Eye (tissue), 1 donor: ENCODE results near the gene FAM151A.

Experiments used
- DNase-seq: peaks from one replicate; pipeline ENCODE4 v3.0.0-alpha.2; 2015

Gene FAM151A

GRCh38 chr1:54623216-54624007, at the start of gene FAM151A:
Gene FAM151A (minus strand): TSS chr1:54623525. CDS start chr1:54623395, 130 bp downstream.
- no peak for DNase-seq

DNA sequence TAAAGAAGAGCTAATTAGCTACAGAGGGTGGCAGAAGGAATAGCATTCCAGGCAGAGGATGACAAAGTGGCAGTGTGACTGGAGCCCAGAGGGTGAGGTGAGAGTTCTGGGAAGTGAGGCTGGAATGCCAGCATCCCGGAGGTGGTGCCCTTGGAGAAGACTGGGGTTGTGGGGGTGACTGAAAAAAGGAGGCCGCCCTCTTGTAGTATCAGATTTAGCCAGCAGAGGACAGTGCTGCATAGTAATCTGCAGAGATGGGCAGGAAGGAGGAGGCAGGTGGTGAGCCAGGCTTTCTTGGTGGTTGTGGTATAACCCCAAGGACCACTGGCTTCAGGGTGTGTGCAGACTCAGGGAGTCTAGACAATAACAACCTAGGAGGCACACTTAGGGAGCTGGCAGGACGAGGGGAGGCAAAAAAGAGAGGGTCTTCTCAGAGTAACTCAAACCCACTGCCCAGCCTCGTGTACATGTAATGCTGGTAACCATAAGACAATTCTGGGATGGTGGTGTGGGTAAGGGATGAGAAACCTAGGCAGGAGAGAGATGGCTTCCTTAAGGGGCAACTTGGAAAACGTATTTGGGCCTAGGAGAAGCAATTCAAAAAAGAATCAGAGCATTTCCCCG, 48.8 kb upstream of the FAM151A start:
- peak; percentile 57 for DNase-seq

GRCh38 chr1:54668567-54668966, 45.2 kb upstream of the FAM151A start:
- DNase-seq = no peak

- DNase-seq = no peak
Observed at GRCh38 chr1:54667797-54668196, 44.5 kb upstream of the FAM151A start.

- DNase-seq = no peak
Observed at GRCh38 chr1:54666333-54666732, 43.0 kb upstream of the FAM151A start.

DNA sequence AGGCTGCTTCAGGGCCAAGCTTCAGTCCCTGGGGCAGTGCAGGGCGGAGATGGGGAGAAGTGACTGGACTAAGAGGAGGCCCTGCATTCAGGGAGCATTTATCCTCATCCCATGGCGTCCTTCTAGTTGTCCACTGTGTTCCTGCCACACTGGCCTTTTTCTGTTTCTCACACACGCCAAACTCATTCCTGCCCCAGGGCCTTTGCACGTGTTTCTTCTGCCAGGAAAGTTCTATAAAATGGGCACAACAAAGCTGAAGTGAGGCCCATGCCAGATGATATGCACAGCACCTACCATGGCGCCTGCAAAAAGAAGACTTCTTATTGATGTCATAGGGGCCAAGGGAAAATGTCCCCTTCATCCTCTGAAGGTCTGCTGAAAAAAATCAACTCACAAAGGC, 42.5 kb upstream of the FAM151A start:
- DNase-seq = no peak

DNA sequence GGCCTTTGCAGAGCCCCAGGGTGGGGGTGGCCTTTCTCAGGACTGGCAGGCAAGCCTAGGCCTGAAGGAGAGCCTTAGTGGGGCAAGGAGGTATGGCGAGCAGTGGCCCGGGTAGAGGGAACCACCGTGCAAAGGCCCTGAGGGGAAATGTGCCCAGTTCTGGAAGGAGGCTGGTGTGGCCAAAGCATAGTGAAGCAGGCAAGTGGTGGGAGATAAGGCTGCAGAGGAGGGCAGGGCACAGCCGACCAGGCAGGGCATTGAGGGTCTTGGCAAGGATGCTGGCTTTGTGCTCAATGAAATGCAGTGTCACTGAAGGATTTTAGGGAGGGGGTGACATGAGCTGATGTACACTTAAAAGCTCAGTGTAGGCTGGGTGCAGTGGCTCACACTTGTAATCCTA, 41.0 kb upstream of the FAM151A start:
- no peak for DNase-seq

DNA sequence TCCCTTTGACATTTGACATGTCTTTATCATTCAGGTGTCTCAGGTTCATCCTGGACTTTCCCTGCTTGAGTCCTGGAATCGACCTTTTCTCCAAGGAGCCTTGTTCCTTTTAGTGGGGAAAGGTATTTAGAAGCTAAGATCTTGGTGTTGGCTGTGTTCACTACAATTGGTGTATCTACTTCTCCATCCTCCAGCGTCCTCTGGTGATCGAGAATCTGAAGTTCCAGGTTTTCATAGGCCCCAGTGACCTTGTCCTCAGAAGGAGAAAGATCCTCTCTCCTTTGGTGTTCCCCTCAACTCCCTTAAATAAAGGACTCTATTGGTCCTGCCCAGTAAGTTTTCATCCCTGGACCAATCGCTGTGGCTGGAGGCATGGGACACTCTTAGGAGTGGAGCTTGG, 40.4 kb upstream of the FAM151A start:
- no peak for DNase-seq

DNA sequence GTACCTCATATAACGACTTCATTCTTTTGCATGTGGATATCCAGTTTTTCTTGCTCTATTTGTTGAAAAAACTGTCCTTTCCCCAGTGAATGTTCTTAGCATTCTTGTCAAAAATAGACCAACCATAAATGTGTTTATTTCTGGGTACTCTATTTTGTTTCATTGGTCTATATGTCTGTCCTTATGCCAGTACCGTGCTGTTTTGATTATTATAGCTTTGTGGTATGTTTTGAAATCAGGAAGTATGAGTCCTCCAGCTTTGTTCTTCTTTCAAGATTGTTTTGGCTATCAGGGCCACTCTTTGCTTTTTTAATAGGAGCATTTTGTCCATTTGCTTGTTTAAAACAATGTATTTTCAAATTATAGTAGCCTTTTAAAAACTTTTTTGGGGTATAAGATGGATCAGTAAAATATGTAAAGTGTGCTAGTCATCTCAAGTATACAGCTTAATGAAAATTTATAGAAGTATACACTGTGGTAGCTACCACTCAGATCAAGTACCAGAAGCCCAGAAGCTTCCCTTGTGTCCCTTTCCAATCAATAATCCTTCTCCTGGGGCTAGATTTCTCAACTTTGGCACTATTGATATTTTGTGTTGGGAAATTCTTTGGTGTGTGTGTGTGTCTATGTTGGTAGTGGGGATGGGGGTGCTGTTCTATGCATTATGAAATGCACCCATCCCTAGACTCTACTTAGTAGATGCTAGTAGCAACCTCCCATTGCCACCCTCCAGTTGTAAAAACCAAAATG, 35.0 kb upstream of the FAM151A start:
- no peak for DNase-seq

DNA sequence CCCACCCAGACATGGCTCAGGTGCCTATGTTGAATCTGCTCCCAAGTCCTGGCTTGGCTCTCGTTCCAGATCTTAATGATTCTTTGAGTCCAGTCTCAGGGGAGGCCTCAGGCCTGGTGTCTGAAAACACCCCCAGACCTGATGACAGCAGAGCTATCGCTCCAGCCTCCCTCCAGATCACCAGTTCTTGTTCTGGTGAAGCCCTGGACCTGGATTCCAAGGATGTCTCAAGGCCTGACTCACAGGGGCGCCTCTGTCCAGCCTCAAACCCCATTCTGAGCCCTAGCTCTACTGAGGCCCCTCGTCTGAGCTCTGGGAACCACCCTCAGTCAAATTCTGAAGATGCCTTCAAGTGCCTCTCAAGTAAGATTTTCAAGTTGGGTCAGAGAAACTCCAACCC, 29.7 kb upstream of the FAM151A start:
- DNase-seq = no peak

DNA sequence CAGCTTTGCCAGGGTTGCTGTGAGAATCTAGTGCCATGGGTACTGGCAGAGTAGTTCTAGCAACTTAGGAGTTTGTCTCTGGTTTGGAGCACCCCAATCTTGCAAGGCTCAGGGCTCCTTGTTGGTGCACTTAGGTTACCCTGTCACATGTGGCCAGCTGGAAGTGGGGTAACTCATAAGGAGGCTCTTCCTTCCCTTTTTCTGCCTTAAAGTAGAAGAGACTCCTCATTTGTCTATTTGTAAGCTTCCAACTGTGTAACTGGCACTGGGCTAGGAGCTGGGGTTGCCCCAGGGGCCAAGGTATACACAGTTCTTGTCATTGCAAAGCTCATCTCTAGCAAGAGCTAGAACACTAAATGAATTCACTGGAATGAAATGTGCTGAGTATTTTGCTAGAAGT, 28.8 kb upstream of the FAM151A start:
- no peak for DNase-seq

DNA sequence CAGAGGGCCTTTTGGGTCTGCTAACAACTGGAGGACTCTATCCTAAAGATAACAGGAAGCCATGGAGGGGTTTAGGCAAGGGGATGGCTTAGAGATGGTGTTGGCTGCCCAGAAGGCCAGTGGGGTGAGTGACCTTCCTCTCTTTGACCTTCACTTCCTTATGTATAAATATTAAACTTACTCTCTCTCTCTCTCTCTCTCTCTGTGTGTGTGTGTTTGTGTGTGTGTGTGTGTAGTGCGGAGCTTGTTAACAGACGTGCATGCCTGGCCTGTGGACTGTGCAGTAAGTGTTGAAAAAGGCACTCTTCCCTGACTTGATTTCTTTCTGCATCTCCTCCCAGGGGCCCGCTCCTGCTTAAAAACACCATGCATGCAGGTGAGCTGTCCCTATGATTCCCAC, 28.3 kb upstream of the FAM151A start:
- DNase-seq = no peak

DNA sequence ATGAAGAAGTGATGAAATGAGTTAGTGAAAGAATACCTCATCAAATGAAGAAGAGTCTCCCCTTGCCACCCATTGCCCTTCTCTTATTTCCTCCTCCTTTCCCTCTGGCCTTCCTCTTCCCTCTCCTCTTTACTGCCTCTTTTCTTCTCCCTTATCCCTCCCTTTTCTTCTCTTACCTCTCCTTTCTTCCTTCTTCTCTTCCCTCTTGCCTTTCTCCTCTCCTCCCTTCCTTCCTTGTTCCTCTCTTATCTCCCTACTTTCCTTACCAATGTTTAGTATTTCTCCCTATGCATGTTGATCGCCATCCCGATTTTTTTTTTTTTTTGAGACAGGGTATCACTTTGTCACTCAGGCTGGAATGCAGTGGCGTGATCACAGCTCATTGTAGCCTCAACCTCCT, 27.1 kb upstream of the FAM151A start:
- DNase-seq = no peak

DNA sequence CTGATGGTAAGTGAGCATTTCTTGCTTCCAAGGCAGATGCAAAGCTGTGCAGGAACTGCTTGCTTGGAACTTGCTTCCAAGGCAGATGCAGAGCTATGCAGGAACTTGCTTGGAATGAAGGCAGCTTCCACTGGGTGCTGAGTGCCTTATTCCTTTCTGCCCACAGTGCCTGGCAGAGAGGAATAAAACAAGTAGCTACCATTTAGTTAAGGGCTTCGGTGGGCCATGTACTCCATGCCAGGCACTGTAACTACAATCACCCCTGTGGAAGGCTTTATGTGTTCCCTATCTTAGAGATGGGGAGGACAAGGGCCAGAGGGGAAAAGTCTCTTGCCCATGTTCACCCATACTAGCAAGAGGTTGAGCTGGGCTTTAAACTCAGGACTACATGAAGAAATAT, 26.6 kb upstream of the FAM151A start:
- no peak for DNase-seq

DNA sequence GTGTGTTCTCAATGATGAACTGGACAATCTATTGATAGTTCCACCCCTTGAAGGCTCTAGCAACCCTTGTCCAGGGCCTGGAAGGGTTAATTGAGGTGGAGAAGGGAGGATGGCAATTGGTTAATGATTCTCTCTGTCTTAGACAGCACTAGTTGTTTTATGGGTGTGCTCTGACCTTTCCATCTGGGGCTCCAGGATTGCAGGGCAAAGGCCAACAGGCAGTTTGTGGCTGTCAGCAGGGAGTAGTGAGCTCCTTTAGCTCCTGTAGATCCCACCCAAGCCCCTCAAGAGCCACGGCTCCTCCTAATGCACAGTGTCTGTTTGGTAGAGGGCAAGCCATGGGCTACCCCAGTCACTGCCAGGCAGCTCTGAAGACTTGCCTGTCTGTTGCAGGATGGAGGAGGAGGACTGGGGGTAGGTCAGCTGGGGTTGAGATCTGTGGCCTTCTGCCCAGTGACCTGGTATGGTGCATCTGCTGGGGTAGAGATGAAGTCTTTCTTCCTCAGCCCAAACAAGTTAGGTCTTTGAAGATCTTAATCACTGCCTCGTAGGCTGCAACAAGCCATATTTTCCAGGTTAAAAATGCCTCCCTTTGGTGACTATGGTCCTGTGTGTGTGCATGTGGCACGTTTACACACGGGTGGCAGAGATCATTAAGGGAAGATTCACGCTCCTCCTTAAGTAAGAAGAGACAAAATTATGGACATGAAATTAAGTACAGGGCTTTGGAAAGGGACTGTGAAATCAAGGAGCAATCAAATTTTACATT, 26.0 kb upstream of the FAM151A start:
- no peak for DNase-seq

DNA sequence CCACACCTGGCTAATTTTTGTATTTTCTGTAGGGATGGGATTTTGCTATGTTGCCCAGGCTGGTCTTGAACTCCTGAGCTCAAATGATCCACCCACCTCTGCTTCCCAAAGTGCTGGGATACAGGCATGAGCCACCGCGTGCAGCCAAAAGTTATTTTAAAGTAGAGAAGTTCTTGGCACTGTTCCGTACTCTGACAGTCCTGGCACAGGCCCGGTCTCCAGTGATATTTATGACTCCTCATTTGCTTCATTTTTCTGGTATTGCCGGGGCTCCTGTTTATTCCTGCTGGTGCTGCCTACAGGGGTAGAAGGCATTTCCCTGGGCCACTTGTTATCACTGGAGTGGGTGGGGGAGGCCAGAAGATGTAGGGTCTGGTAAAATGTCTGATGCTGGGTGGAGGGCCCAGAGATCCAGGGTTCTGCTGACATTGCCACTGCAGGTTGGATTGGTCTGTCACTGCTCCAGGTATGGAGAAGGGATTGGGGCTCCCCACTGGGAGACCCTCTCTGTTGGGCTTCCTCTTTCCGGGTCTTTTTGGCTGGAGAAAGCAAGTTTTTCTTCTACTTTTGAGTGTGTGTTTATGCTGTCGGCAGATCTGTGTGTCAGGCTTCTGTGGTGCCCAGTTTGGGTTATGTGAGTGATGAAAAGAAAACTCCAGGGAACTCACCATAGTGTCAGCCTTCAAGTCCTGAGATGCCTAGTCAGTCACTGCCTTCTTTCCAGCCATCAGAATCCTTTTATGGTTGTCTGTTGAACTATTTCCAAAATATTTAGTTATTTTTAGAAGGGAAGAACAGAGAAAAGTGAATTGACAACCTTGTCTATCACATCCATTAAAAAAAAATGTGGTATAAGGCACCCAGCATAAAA, 22.7 kb upstream of the FAM151A start:
- DNase-seq = no peak

DNA sequence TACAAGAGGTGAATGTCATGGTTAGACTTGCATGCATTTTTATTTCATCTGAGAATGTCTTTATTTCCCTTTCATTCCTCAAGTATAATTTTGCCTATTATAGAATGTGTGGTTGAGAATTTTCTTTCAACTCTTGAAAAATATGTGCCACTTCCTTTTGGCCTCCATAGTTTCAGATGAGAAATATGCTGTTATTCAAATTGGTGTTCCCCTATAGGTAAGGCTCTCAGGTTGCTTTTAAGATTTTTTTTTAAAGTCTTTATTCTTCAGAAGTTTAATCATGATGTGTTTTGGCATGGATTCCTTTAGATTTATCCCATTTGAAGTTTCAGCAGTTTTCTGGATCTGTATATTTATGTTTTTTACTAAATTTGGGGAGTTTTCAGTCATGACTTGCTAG, 20.4 kb upstream of the FAM151A start:
- no peak for DNase-seq

DNA sequence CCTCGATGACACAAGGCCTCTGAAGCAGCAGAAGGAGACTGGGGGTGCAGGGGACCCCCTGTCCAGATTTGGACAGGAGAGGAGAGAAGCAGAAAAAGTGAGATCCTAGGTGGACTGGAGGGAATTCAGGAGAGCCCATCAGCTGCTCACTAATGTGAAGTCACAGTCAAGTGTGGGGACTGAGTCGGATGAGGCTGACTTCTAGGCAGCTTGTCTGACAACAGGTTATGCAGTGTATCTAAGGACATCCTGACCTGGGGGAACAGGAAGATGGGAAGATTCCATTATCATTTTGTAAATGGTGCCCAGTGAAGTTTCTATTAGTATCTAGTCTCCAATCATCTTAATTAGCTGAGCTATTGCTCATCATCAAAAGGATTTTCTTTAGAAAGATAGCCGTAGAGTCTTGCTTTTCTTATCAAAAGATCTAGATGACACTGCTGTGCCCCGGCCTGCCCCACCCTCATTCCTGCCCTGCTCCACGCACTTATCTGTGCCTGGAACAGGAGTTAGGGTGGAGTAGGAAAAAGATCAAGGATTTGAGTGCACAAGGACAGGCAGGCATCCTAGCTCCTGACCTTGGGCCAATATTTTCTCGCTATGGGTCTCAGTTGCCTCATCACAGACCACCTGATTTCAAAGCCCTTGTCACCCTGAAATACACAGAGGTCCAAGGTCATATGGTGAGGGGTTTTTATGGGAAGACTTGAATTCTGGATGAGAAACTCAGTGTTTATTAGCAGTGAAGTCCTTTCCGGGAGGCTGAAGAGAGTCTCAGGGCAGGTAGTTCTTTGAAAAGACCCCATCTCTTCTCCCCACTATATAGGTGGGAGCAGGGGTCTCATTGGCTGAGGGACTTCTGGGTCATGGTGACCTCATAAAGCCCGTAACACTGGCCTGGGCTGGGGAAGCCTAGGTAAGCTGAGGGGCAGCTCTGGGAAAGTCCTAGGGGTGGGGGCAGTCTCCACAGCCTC, 17.8 kb upstream of the FAM151A start, which contains the start of gene MROH7:
TSS of gene MROH7 (plus strand) at position 924 of the 974 bp plus-strand sequence. CDS start 11,141 bp downstream, outside the sequence.
- DNase-seq = no peak

- no peak for DNase-seq
Observed at GRCh38 chr1:54640361-54640760, 17.0 kb upstream of the FAM151A start.
